ENCODE results near the gene RIMKLB.
"Not testable (repeated sequence)": the region's sequence is repeated elsewhere in the genome, so short reads cannot be mapped to it uniquely, and the experiment has no call there.

Gene RIMKLB

DNA sequence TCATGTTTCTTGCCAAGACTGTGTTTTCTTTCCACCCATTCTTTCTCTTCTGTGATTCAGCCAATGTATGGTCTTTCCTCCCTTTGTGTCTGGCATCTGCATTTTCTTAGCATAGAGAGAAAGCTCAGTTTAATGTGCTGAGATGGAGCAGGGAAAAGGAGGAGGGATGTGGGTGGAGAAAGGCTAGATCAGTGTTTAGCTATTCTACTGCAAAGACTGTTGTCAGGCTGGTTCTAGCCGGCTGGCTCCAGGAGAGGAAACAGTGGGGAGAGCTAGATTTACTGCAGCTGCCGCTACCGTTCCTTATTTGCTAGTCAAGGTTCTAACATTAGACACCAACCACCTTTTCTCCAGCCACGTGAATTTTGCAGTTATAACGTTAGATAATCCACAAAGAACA lies 5.2 kb upstream of the RIMKLB start:
- DNase-seq (ENCODE audit: low read depth, low spot score) = peak; percentile 77

DNA sequence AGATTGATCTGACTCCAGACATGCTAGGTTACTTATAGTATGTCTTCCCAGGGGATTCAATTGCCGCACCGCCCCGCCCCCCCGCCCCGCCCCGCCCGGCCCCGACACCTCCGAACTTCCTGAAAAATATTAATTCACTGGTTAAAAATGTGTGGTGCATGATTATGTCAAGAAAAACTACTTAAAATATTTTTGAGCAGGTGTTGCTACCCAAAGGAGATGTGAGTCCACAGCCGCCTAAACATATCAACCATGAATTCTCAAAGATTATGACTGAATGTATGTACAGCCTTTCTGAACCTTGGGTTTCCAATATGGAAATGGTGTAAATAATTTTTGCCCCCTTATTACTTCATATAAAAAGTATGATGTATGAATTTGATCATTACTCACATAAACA lies 2.7 kb upstream of the RIMKLB start:
- no peak for DNase-seq (ENCODE audit: low read depth, low spot score)

DNA sequence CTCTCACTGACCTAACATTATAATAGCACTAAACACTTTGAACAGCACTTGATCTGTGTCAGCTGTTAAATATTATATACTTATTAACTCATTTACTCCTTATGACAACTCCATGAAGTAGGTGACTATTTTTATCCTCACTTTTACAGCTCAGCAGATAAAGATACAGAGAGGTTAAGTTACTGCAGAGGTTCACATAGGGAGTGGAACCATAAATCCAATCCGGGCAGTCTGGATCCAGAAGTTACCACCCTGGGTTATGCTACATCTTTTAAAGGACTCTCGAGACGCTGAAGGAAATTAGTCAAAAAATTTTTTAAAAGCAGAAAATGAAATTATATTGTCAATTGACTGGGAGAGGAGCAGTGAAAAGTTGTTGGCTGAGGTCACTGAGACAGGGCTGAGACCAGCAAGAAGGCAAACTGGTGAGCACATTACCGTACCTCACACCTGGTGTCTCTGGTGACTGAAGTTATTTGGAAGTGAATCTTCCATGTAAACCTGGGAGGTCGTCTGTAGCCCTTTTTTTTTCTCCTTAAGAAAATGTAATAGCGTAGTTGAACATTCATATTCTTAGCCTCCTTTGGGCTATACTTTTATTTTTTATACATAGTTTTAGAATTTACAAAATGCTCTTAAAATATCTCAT lies 1.2 kb upstream of the RIMKLB start:
- peak; percentile 37 for DNase-seq (ENCODE audit: low read depth, low spot score)

DNA sequence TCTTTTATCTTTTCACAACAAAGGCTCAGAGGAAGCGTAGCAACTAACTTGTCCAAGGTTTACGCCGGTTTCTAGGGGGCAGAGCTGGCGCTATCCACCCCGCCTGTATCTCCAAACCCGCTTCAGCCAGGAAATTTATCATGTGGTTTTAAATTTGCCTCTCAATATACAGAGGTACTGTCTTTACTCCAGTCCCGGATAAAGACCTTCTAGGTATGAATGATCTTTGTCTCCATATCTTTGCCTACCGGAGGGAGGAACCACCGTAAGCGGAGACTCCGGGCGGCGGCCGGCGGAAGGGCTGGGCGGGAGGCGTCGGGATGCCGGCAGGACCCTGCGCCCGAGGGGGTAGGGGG lies 693 bp upstream of the RIMKLB start:
- no peak for DNase-seq (ENCODE audit: low read depth, low spot score)

GRCh38 chr12:8698132-8698851 lies 501 bp downstream of the RIMKLB start:
- DNase-seq (ENCODE audit: low read depth, low spot score) = peak; percentile 80

DNA sequence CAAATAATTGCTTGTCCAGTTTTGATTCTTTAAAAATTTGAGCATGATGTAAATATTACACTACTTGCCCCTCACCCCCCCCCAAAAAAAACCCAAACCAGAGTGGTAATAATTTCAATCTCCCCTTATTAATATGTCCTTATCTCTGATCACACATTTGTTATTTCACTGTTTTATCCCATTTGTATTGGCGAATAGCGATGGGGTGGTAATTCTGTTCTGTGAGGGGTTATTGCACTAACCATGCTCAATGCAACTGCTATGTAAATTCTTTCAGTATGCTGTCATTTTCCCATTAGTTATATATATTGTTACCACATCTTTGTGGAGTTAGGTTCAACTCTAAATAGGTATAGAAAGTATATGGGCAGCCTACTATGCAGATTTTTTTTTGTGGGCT lies 1.1 kb downstream of the RIMKLB start:
- no peak for DNase-seq (ENCODE audit: low read depth, low spot score)

DNA sequence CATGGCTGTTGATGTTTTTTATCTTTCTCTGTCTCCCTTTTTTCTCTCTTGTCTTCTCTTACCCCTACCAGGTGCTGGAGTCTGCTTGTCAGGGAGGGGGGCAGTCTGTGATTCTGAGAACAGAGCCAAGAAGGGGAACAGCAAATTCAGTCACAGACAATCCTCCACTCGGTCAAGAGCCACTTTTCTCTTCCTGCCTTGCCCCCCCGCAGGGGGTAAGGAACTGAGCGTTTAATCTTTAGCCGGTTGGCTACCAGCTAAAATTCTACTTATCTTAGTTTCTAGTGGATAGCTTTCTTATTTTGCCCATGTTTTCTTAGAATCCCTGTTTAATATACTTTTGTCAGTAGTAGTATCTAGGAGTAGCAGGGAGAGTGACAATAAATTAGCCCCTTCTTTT lies 1.9 kb downstream of the RIMKLB start:
- DNase-seq (ENCODE audit: low read depth, low spot score) = no peak

DNA sequence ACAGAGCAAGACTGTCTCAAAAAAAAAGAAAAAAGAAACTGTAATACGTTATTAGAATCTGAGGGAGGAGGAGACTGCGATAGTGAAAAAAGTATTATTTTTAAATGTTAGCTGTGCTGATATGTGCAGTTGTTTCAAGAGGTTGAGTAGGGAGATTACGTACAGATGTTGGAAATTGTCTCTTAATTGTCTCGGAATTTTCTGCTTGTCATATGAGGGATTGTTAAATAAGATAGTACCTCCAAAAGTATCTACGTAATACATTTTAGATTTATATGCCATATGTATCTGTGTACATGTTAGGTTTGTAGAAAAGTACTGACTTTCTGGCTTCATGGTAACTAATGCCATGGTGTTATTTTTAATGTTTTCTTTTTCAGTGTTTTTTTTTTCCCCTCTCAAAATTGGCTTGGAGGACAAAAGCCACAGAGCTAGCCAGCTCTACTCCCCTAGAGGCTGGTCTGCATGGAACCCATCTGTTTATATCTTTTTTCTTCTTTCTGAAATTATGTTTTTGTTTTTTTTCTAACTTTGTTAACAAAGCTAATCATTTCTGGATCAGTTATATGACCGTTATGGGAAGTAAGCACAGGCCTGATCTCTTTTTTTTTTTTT lies 3.4 kb downstream of the RIMKLB start:
- no peak for DNase-seq (ENCODE audit: low read depth, low spot score)

- no peak for DNase-seq (ENCODE audit: low read depth, low spot score)
These were observed 4.4 kb downstream of the RIMKLB start for GRCh38 chr12:8702159-8702558.

- no peak for DNase-seq (ENCODE audit: low read depth, low spot score)
These were observed 11.5 kb downstream of the RIMKLB start for GRCh38 chr12:8709124-8709830.

- DNase-seq (ENCODE audit: low read depth, low spot score) = no peak
These were observed 14.8 kb downstream of the RIMKLB start for GRCh38 chr12:8712572-8712971.

- DNase-seq (ENCODE audit: low read depth, low spot score) = no peak
These were observed 24.6 kb downstream of the RIMKLB start for GRCh38 chr12:8722286-8722800.

GRCh38 chr12:8734873-8735381 lies 37.1 kb downstream of the RIMKLB start:
- no peak for DNase-seq (ENCODE audit: low read depth, low spot score)

DNA sequence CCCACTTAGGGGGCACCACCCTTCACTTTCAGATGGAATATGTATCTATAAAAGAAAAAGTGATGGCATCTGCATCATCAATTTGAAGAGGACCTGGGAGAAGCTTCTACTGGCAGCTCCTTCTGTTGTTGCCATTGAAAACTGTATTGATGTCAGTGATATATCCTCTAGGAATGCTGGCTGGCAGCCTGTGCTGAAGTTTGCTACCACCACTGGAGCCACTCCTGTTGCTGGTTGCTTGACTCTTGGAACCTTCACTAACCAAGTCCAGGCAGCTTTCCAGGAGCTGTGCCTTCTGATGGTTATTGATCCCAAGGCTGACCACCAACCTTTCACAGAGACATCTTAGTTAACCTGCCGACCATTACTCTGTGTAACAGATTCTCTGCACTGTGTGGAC lies 44.7 kb downstream of the RIMKLB start:
- DNase-seq (ENCODE audit: low read depth, low spot score) = no peak

DNA sequence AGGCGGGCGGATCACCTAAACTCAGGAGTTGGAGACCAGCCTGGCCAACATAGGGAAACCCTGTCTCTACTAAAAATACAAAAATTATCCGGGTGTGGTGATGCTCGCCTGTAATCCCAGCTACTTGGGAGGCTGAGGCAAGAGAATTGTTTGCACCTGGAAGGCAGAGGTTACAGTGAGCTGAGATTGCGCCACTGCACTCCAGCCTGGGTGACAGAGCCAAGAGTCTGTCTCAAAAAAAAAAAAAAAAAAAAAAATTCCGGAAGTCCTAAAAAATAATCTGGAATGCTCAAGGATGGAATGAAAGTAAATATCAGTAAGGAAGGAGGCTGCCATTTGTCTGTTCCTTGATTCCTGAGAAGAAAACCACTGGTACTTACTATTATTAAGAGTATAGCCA lies 45.3 kb downstream of the RIMKLB start:
- not testable (repeated sequence) for DNase-seq (ENCODE audit: low read depth, low spot score)

- not testable (repeated sequence) for DNase-seq (ENCODE audit: low read depth, low spot score)
These were observed 47.8 kb downstream of the RIMKLB start for GRCh38 chr12:8745631-8746030.

DNA sequence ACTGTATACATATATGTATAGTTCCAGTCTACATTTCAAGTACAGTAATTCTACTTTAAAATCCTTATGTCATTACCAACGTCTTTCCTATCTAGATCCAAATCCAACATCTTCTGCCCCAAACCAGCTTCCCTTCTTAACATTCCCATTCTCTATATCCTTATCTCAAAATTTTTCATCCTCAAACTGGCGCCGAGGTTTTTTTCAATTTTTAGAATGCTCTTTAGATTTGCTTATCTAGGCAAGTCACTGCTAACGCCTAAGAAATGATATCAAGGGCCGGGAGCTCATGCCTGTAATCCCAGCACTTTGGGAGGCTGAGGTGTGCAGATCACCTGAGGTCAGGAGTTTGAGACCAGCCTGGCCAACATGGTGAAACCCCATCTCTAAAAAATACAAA lies 48.3 kb downstream of the RIMKLB start:
- DNase-seq (ENCODE audit: low read depth, low spot score) = no peak

- DNase-seq (ENCODE audit: low read depth, low spot score) = not testable (repeated sequence)
These were observed 62.3 kb downstream of the RIMKLB start for GRCh38 chr12:8760076-8760475.

- not testable (repeated sequence) for DNase-seq (ENCODE audit: low read depth, low spot score)
These were observed 64.9 kb downstream of the RIMKLB start for GRCh38 chr12:8762701-8763100.

GRCh38 chr12:8766121-8766520 lies 68.3 kb downstream of the RIMKLB start:
- not testable (repeated sequence) for DNase-seq (ENCODE audit: low read depth, low spot score)

GRCh38 chr12:8770499-8770898 lies 72.7 kb downstream of the RIMKLB start:
- no peak for DNase-seq (ENCODE audit: low read depth, low spot score)

- peak; percentile 44 for DNase-seq (ENCODE audit: low read depth, low spot score)
These were observed 73.3 kb downstream of the RIMKLB start for GRCh38 chr12:8771072-8771471.

Data from ELF-1 (cell line).